PC-3 (cell line): ENCODE measurements around the gene WIZ.

Experiments used
- CTCF ChIP-seq: fragments of 300-600 bp; sonication (generic); conservative IDR thresholded peaks from 2 replicates; pipeline ENCODE4 v1.5.1; 2017; ENCODE audit warnings: antibody characterized with exemption, low read depth, mild to moderate bottlenecking, low read length
- EZH2phosphoT487 ChIP-seq: fragments of 300-600 bp; sonication (generic); IDR thresholded peaks from 2 replicates; pipeline ENCODE4 v1.6.1; 2018; ENCODE audit warnings: mild to moderate bottlenecking, antibody characterized with exemption, low read length, borderline replicate concordance

- no peak for TF ChIP-seq CTCF
- no peak for TF ChIP-seq EZH2phosphoT487
These were observed 50.1 kb downstream of the WIZ start for GRCh38 chr19:15399635-15400034.
